HG02610 (cell line): ENCODE data around the gene ZNHIT1.
"Not testable (repeated sequence)": the region's sequence is repeated elsewhere in the genome, so short reads cannot be mapped to it uniquely, and the experiment has no call there.

Experiments
- ATAC-seq: cut with Tn5 transposase; IDR thresholded peaks from one replicate; pipeline ENCODE4 v1.9.1; 2021; ENCODE audit warnings: mild to moderate bottlenecking, moderate library complexity; ENCODE audit not compliant: unreplicated experiment

Gene ZNHIT1

DNA sequence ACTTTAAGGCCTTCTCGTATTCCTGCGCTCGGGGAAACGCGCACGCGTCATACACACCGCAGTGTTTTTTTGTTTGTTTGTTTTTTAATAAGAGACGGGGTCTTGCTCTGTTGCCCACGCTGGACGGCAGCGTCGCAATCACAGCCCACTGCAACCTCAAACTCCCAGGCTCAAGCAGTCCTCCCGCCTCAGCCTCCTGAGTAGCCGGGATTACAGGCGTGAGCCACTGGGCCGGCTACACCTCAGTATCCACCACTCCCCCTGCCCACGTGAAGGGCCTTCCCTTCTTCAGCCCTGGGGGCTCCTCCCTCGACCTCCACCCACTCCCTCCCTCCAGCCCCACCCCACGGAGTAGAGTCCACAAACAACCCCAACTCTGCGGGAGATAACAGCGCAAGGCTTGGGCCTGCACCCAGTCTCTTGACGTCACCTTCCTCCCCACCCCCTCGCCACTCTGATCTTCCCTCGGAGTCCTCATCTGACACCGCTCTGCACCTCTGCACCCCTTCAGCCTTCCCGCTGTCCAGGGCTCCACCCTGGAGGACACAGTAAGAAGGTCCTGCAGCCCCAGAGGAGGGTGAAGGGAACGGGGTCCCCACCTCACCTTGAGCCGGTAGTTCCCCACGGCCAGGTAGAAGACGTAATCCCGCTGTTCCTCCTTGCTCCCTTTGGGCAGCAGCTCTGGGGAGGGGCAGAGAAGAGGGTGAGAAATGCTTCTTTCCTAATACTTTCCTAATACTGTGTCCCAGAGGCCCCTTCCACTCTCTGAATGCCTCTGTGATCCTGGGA is 22.5 kb downstream of the ZNHIT1 start:
- no peak for ATAC-seq

DNA sequence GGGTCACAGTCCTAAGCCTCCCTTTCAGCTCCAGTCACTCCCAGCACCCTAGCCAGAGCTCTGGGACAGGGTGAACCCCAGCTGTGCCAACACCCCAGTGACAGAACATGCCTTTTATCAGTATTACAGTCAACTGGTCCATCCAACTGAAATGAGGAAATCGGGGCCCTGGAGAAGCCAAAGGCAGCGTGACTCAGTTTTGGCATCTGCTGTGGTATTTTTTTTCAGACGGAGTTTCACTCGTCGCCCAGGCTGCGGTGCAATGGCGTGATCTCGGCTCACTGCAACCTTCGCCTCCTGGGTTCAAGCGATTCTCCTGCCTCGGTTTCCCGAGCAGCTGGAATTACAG is 23.0 kb downstream of the ZNHIT1 start:
- ATAC-seq = no peak

DNA sequence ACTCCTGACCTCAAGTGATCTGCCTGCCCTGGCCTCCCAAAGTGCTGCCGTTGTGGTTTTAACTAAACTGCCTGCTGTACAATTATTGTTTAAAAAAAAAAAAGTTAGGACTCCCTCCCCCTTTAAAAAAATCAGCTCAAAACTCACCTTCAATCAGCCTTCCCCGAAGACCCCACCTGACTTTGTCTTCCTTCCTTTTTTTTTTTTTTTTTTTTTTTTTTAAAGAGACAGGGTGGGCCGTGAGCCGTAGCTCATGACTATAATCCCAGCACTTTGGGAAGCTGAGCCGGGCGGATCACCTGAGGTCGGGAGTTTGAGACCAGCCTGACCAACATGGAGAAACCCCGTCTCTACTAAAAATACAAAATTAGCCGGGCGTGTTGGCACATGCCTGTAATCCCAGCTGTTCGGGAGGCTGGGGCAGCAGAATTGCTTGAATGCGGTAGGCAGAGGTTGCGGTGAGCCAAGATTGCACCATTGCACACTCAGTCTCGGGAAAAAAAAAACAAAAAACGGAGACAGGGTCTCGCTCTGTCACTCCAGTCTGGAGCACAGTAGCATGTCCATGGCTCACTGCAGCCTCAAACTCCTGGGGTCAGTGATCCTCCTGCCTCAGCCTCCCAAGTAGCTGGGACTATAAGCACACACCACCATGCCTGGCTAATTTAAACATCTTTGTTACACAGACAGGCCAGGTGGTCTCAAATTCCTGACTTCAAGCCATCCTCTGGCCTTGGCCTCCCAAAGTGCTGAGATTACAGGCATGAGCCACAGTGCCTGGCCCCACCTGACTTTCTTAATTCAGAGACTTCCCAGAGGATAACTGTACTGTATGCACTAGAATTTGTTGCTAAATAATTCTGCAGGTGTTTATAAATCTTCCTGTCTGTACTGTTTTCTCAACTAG is 23.7 kb downstream of the ZNHIT1 start:
- no peak for ATAC-seq

DNA sequence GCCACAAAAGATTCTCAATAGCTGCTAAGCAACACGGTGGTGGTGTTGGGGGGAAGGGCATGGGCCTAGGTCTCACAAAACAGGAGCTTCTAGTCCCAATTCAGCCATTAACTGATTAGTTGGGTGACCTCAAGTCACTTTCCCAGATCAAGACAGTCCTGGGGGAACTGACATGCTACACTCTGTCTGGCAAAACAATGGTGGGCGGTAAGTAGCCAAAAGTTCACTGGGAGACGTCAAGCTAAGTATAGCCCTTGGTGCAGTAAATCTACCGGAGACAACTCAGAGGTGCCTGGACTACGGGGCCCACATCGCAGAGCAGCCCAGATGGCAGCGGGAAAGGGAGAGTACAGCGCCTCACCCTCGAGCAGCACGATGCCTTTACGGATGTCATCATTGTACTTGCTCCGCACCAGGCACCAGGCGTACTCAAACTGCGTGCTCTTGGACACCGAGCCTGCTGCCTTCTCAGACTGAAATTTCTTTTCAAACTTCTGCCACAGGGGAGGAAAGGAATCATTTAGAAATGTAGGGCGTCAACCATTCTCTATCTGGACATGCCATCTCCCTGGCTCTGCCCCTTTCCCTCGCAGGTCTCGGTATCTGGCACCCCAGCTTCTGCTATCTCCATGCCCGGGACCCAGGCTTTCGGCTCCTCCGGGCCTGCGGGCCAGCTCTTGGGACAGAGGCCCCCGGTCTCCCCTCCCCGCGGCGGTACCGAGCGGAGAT is 25.8 kb downstream of the ZNHIT1 start:
- ATAC-seq = no peak

DNA sequence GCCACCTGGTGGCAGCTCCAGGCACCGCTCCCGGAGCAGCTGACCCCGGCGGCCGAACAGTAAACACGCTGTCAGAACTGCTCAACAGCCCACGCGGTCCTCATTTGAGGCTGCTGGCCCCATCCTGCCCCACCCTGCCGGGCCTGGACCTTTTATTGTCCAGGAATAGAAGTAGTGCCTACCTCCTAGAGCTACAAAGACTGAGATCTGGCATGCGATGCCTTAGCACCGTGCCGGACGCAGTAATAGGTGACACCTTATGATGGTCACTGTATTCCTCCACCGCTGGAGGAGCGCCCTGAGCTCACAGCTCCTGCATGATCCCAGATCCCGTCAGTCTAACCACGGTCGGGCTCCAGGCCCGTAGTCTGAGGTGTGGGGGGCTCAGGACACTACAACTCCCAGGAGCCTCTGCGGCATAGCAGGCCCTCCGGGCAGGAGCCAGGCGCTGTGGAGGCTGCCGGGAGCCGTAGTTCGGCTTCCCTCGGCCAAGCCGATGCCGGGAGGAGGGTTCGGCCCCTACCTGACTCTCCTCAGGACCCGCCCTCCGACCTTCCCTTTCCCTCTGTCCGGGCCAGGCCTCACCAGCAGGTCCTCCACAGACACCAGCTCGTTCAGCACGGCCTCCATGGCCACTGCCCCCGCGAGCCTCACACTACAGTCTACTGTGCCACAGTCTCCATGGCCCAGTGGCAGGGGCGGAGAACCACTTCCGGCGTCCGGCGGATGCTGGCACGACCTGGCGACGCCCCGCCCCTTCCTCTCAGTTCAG is 26.6 kb downstream of the ZNHIT1 start, which contains the start of gene FIS1:
FIS1 (minus strand) TSS at position 707 of the 772 bp plus-strand sequence; CDS start at position 630, 77 bp downstream.
- peak; percentile 91 for ATAC-seq

DNA sequence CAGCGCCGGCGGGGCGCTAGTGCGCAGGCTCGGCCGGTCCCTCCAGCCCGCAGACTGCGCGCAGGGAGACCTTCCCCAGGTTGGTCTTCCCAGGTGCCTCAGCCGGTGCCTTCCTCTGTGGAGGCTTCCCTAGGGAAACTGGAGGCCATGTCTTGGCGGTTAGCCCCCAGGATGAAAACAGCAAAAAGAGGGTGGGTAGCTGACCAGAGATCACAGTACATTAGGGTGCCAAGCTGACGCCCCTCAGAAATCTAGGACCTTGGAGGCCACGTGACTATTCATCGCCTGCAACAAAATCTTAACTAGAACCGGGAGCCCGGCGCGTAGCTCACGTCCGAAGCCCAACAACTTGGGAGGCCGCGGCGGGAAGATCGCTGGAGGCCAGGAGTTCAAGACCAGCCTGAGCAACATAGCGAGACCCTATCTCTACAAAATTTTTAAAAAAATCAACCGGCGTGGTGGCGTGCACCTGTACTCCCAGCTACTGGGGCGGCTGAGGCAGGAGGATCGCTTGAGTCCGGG is 27.2 kb downstream of the ZNHIT1 start:
- ATAC-seq = no peak

DNA sequence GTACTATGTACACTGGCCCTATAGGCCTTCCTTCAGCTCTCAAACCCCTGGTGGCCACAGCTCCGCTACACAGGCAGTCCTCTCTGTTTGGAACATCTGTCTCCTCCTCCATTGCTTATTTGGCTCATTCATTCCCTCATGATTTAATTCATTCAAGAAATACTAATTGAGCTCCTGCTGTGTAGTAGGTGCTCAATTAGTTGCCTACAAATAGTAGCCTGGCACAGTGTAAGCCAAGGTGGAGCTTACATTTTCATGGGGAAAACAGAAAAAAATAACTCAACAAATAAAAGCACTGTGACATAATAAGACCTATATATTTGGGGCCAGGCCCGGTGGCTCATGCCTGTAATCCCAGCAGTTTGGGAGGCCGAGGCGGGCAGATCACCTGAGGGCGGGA is 30.3 kb downstream of the ZNHIT1 start:
- no peak for ATAC-seq

DNA sequence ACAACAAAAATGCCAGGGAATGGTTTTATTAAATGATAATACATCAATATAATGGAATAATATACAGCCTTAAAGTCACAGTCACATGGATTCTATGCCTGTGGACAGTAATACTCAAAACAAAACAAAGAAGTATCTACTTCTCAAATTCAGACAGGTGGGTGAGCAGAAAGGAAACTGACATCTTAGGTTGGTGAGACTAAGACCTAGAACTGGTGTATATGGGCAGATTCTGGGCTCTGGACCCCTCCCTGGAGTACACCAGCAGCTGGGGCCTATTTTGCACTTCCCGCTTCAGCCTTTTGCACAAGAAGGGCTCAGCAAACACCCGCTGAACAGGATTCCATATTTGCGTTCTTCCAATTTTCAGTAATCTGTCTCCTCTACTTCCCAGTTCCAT is 32.4 kb downstream of the ZNHIT1 start:
- peak; percentile 25 for ATAC-seq

DNA sequence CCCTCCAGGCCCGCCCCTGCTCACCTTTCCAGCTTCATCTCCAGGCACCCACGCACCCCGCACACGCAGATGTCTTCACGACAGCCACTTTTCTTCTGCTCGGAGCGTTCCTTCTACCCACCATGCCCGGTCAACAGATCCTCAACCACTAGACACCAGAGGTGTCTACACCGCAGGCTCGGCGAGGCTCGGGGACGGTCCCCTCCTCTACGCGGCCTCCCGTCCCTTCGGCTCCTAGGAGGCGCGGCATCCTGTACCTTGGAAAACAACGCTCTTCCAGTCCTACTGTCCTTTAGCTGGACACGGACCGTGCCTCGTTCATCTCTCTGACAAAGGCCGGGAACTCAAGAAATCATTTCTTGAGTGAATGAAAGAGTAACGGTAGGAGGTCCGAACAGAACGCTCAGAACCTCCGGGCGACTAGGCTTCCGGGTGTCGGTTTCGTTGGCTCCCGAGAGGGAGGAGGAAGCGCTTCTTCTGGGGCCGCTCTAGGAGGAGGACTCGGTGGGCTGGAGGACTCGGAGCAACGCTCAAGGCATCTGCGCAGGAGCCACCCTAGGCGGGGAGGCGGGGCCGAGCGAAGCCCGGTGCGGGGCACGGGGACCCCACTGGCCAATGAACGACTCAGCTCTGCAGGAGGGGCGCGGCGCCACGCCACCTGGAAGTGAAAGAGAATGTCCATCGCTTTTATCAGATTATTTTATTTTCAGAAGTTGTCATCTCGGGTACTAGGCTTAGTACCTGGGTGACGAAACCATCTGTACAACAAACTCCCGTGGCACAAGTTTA is 34.1 kb downstream of the ZNHIT1 start:
- peak; percentile 99 for ATAC-seq

DNA sequence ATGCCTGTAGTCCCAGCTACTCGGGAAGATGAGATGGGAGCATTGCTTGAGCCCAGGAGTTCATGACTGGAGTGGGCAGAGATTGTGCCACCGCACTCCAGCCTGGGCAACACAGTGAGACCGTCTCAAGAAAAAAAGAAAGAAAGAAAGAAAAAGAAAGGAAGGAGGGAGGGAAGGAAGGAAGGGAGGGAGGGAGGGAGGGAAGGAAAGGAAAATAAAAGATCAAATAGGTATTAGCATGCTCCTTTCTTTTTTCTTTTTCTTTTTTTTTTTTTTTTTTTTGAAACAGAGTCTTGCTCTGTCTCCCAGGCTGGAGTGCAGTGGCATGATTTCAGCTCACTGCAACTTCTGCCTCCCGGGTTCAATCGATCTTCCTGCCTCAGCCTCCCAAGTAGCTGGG is 35.2 kb downstream of the ZNHIT1 start:
- not testable (repeated sequence) for ATAC-seq

DNA sequence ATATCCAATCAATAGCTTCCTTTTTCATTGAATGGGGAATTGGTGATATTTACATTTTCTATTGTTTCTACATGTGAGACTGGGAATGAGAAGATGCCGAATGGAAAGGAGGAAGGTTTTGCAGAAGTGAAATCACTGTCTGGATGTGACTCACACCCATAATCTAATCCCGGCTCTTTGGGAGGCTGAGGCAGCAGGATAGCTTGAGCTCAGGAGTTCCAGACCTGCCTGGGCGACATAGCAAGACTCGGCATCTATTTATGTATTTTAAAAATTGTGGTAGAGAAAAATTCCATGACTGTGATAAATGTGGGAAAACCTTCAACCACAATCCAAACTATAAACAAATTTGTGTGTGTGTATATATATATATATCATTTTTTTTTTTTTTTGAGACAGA is 37.8 kb downstream of the ZNHIT1 start:
- no peak for ATAC-seq

DNA sequence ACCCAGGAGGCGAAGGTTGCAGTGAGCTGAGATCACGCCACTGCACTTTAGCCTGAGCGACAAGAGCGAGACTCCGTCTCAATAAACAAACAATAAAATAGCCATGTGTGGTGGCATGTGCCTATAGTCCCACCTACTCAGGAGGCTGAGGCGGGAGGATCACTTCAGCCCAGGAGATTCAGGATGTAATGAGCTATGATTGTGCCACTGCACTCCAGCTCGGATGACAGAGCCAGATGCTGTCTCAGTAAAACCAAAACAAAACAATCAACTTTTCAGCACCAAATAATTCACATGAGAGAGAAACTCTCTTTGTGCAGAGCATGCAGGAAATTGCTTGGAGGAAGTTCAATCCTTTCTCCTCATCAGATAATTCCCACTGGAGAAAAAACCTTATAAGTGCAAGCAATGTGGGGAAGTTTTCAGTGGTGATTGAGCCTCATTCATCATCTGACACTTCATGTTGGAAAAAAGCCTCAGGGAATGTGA is 40.3 kb downstream of the ZNHIT1 start:
- ATAC-seq = no peak

DNA sequence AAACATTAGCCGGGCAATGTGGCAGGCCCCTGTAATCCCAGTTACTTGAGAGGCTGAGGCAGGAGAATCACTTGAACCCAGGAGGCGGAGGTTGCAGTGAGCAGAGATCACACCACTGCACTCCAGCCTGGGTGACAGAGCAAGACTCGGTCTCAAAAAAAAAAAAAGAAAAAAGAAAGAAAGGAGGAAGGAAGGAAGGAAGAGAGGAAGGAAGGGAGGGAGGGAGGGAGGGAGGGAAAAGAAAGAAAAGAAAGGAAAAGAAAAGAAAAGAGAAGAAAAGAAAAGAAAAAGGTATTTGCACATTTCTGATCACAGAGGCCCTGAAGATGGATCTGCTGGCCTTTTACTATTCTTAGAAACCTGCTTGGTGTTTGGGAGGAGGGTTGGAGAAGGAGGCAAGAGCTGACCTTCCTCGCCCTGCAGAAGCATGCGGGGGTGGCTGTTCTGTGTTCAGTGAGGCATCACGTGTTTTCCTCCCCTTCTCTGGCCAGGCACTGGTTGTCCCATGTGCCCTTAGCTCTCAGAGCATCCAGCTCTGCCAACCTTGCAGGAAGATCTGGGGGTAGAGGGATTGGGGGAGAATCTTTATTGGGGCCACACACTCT is 46.2 kb downstream of the ZNHIT1 start:
- not testable (repeated sequence) for ATAC-seq

DNA sequence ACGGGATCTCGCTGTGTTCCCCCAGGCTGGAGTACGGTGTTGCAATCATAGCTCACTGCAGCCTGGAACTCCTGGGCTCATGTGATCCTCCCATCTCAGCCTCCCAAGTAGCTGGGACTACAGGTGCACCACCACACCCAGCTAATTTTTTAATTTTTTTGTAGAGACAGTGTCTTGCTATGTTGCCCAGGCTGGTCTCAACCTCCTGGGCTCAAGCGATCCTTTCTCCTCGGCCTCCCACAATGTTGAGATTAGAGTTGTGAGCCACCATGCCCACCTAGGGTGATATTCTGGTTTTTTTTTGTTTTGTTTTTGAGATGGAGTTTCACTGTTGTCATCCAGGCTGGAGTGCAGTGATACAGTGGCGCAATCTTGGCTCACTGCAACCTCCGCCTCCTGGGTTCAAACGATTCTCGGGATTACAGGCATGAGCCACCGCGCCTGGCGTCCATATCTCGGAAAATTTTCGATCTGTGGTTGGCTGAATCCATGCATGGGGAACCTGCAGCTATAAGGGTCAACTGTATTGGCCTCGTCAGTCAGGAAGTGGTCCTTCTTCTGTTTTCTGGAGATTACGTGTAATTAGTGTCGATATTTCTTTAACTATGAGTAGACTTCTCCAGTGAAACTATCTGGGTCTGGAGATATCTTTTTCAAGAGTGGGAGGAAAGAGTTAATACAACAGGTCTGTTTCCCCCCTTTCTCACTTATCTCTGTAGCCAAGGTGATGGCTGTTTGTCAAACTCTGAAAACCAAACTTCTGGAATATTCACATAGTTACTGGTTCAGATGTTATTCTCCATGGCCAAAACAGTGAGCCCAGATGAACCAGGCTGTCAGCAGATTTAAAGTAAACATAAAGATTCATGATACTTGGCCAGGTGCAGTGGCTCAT is 47.9 kb downstream of the ZNHIT1 start:
- ATAC-seq = no peak

DNA sequence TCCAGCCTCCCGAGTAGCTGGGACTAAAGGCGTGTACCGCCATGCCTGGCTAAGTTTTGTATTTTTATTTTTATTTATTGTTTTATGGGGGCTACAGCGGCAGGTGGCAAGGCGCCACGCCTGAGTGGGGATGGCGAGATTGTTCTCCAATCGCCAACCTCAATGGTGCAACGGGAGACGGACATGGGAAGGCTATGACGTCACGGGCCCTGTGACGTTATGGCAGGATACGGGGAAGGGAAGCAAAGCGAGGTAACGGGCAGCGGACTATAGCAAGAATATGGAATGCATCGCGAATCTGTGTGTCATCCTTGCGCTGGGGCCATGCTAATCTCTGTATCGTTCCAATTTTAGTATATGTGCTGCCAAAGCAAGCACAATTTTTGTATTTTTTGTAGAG is 51.7 kb downstream of the ZNHIT1 start:
- no peak for ATAC-seq

DNA sequence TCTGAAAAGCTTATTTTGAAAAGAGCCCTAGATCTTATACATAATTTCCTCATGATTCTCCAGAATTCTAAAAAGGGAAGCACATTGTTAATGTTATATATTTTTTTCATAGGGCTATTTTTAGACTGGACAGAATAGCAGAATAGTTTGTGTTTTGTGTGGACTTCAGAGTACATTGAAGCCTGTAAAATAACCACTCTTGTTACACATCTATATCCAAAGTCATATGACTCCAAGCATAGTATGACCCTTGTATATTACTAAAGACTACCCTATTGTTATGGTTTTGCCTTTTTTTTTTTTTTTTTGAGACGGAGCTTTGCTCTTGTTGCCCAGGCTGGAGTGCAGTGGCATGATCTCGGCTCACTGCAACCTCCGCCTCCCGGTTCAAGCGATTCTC is 53.1 kb downstream of the ZNHIT1 start:
- ATAC-seq = no peak

DNA sequence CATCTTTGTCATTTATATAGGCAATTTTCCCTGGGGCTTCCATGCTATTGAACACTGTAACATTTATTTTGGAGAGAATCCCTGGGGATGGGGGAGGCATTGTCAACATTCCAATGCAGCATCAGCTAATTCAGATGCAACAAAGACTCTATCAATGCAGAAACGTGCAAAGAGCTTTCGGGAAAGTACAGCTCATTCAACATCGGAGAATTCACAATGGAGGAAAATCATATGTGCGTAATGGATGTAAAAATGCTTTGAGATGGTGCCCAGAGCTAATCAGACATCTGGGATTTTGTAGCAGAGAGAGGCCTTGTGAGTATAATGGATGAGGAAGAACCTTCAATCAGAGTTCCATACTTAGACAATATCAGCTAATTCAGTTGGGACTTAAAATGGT is 55.2 kb downstream of the ZNHIT1 start:
- no peak for ATAC-seq
